AG08395 (cell line): Measurements from ENCODE around the gene FITM2.
"Not testable (repeated sequence)": the region's sequence is repeated elsewhere in the genome, so short reads cannot be mapped to it uniquely, and the experiment has no call there.

ENCODE experiments used
- DNase-seq: peaks from one replicate; pipeline ENCODE4 v3.0.0; 2012; ENCODE audit warnings: mixed read lengths, low spot score

FITM2 gene

DNA sequence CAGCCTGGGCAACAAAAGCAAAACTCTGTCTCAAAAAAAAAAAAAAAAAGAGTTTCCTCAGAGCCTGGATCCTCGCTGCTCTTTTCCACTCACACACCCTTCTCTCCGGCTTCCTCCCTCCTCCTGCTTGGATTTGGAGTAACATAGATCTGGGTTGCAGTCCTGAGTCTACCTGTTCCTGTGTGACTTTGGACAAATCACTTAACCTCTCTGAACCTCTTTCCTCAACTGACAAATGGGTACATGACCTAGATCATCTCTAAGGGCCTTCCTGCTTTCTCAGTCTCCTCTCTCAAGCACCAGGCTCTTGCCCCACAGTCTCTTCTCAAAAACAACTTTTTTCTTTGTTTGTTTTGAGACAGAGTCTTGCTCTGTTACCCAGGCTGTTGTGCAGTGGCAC, 20.2 kb upstream of the FITM2 start:
- no peak for DNase-seq

DNA sequence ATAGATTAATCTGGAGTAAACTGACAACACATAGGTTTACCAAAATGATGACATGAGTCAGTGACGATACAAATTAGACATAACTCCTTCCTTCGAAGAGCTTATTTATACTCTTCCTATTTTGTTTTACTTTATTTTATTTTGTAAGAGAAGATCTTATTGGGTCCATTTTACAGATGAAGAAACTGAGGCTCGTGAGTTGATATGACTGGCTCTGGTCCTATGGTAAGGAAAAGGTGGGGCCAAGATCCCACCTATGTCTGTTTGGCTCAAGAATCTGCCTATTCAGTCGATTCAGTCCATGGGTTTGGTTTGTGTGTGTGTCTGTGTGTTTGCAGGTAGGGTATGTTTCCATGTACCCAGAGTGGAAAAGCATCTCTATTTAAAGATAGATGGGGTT, 17.4 kb upstream of the FITM2 start:
- DNase-seq, result no peak

DNA sequence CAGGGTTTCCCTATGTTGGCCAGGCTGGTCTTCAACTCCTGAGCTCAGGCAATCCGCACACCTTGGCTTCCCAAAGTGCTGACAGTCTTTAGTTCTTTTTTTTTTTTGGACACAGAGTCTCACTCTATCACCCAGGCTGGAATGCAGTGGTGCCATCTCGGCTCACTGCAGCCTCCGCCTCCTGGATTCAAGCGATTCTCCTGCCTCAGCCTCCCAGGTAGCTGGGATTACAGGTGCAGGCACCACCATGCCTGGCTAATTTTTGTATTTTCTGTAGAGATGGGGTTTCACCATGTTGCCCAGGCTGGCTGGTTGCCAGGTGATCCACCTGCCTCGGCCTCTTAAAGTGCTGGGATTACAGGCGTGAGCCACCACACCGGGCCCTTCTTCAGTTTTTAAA, 16.7 kb upstream of the FITM2 start:
- not testable (repeated sequence) for DNase-seq

DNA sequence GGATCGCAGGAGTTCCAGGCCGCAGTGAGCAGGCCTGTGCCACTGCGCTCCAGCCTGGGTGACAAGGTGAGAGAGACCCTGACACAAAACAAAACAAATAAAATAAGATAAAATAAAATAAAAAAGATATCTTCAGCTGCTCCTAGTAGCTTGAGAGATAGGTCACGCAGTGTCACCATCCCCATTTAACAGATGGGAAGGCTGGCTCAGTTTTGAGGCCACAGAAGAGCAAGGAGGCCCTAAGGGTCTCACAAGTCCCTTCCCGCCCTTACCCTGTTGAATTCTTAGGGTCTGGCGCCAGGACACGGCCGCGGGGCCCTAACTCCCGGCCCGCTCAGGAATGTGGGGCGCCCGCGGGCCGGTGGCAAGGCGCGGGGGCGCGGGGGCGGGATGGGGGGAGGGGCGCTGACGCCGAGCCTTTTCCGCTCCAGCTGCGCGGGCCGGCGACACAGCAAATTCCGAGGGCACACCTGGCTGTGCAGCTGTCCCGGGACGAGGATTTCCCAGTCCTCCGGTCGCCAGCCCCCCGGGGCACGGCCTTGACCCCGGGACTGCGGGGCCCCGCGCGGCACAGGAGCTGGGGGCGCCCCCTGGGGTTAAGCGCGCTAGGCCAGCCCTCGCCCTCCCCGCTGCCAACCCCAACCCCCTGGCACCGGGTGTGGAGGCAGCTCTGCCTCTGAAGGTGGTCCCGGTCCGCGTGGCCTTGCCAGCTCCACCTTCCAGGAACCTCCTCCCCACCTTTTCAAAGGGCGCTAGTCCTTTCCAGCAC, 15.6 kb upstream of the FITM2 start:
- DNase-seq, result no peak

DNA sequence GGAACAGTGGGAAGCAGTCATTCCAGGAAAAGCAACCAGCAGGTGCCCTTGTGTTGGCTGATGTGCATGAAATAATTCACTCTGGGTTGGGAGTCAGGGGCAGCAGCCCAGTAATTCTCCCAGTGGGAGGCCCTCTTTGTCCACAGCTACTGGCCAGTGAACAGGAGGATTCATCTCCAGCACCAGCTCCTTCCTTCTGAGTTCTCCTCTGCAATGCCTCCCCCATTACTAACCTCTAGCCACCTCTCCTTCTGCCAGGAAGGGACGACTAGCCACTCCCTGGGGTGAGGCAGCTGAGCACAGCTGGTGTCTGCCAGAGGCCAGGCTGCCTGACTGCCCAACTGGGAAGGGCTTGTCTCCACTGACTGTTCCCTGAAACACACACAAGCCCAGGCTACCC, 13.3 kb upstream of the FITM2 start:
- no peak for DNase-seq

DNA sequence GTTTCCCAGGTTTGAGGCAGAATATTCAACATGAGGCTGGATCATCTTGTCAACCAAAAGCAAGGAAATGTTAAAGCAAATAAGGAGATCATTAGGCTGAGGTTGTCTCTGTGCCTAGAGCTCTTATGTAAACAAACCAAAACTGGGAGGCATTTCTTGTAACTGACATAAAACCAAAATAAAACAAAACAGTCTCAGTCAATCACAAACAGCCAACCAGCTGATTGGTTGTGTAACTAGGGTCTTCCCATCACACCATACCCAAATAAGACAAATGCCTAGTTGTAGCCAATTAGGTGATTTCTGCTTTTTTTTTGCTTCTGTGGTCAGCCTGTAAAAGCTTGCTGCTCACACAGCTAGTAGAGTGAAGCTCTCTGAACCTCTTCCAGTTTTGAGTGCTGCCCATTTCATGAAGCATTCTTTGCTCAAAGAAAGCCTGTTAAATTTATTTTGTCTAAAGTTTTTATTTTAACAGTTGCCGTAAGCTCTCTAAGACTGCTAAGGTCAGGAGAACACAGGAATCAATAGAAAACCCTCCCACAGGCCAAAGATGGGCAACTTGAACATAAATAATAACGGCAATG, 8.9 kb upstream of the FITM2 start:
- no peak for DNase-seq

DNA sequence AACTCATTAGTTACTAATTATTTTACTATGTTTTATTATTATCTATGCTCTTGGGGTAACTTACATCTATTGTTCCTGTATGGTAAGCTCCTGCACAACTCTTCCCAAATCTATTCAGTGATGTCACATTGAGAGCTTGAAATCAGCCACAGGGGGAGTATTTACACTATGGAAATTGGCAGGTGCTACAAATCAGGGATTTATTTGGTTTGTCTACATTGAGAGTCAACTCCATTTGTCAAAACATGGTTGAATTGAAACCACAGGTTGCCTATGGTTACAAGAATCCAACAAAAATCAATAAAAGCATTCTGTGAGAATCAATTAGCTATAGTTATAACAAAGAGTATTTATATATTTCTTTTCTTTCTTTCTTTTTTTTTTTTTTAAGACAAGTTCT, 3.9 kb upstream of the FITM2 start:
- no peak for DNase-seq

DNA sequence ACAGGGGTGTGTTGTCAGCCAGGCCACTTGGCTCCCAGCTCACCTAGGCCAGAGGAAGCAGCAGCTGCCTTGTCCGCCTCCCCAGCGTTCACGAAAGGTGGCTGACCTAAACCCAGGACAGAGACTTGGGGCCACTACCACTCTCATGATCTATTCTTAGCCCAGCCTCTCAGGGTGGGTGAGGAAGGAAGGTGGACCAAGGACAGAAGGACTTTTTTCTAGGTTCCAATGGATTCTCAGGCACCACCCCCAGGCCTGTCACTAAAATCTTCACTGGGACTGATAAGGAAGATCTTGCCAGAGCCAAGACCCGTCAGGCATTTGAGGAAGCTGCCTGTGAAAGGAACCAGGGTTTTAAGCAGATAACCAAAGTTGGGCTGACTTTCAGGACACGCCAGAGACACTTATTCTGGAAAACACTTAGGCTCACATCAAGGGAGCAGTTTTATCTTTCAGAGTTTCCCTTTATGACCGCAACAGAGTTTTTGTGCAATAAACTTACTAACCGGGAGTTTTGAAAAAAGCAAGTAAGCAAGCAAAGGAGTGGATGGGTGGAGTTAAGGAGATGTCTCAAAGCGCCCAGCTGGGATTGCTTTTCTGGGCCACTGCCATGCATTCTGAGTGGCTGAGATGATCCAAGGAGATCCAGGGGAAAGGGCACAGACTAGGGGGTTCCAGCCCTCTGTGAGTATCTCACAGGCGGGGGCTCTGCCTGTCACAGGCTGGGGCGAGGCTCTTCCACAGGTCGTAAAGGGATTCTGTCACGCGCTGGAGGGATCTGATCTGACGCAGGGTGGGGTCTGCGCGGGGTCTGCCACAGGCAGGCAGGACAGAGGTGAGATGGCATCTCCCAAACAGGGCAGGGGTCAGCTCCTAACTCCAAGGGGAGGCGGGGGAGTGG, 989 bp downstream of the FITM2 start:
- DNase-seq, result peak; percentile 74

DNA sequence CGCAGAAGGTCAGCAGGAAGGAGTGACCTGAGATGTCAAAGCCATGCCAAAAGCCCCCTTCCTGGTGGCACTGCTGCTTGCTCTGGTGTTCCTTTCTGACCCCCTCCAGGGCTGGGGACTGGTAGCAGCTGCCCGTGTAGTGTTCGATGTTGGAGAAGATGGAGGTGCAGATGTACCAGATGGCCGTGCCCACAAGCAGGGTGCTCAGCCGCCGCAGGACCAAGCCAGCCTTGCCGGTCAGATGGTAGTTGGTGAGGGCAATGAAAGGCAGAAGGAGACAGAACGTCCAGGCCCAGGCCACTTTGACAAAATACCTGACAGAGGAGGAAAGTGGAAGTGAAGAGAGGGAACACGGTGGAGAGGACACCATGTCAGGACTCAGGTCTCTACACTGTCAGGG, 4.1 kb downstream of the FITM2 start:
- no peak for DNase-seq

DNA sequence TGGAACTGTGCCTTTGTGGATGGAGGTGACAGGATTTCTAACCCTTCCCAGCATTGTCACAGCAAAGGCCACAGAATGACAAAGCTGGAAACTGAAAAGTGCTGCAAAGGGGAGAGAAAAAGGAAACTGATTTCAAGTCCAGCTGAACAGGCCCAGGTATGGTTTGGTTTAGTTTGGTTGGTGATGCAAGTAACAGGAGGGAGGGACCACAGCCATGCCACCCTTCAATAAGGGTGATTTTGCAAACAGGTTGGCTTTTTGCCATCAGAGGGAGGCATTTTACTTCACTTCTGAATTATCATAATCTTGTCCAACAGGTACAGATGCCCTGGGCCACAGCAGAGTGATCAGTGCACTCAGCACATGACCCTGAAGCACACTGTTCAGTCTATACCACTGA, 6.6 kb downstream of the FITM2 start:
- DNase-seq, result no peak

DNA sequence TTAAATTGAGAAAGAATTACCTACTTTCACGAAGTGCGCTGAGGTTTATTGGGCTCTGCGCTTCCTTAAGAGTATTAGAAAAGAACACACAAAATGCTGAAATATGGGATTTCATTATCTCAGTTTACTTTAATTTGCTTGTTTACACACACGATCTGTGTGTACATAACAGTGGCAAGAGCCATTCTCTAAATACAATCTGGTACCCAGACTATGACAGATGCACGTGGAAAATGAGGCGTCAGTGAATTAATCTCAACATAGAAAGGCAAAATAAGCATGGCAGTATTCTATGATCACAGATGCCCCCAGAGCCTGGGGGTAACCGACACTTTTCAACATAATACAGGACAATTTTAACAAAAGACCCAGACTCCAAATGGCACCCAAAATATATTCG, 8.3 kb downstream of the FITM2 start:
- no peak for DNase-seq

DNA sequence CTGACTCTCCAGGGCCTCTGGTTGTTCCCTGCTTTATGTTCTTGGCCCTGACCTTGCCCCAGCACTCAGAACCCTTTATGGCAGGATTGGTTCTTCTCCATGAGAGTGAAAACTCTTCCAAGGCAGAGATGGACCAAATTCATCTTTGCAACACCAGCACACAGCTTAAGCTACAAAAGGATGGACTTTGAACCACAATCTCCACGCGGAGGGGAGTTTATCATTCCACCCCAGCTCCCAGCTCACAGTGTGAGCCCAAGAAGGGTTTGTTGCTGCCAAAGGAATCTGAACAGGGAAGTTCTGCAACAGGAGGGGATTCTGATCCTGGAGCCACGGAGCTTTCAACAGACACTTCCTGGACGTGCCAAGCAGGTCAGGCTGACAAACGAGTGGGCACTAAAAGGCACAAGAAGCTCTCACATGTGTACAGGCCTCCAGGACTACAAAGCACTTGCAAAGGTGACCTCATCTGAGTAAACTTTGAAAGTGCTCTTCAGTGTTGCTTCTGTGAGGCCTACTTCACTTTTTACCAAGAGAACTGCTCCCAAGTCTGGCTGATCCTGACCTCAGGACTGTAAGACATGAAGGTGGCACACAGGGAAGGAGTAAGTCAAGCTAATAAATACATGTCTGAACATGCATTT, 8.9 kb downstream of the FITM2 start:
- no peak for DNase-seq

DNA sequence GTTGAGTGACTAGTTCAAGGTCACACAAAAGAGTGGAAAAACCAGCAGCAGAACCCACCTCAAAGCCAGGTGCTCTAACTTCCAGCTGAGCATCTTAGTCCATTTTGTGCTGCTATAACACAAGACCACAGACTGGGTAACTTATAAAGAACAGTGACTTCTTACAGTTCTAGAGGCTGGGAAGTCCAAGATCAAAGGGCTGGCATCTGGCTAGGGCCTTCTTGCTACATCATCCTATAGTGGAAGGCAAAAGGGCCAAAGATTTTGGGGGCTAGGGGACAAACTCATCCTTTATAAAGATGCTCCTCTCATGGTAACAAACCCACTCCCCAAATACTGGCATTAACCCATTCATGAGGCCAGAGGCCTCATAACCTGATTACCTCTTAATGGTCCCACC, 9.7 kb downstream of the FITM2 start:
- DNase-seq, result no peak

DNA sequence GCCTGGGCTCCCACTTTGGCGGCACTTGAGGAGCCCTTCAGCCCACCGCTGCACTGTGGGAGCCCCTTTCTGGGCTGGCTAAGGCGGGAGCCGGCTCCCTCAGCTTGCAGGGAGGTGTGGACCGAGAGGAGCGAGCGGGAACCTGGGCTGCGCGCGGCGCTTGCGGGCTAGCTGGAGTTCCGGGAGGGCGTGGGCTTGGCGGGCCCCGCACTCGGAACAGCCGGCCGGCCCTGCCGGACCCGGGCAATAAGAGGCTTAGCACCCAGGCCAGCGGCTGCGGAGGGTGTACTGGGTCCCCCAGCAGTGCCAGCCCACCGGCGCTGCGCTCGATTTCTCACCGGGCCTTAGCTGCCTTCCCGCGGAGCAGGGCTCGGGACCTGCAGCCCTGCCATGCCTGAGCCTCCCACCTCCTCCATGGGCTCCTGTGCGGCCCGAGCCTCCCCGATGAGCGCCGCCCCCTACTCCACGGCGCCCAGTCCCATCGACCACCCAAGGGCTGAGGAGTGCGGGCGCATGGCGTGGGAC, 11.9 kb downstream of the FITM2 start:
- DNase-seq, result not testable (repeated sequence)

DNA sequence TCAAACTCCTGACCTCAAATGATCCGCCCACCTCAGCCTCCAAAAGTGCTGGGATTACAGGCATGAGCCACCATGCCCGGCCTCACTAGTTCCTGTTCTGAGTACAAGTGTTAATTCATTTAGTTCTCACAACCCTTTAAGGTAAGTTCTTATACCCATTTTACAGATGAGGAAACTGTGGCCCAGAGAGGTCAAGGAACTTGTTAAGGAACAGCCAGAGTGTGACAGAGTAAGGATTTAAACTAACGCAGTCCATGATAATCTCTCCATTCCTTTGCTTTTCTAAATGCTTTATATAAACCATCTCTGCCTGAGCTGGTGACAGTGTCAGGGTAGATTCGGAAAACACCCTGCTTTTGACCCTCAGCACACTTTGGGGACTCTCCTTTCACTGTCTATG, 13.3 kb downstream of the FITM2 start:
- no peak for DNase-seq

DNA sequence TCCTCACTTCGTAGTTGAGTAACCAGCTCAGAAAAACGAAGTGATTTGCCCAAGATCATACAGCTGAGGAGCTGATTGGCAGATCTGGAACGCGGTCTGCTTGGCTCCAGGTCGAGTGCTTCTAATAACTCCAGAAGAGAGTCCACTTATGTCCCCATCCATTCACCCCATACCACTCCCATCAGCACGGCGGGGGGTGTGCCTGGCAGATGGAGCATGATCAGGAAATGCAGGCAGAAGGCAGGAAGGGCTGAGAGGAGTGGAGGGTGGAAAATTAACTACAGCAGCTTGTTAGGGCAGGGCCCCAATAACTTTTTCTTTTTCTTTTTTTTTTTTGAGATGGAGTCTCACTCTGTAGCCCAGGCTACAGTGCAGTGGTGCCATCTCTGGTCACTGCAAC, 15.0 kb downstream of the FITM2 start:
- no peak for DNase-seq

DNA sequence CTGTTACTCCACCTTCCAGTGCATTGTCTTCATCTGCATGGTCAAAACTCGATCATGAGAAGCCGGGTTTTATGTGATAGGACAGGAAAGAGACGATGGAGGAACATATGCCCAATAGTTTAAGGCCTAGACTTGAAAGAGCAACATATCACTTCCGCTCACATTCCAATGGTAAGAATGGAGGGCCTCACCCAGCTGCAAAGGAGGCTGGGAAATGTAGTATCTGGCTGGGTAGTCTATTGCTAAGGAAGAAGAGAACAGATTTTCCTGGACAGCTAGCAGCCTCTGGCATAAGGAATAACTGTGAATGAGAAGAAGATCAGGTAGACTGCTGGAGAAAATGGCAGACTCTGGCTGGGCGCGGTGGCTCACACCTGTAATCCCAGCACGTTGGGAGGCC, 19.2 kb downstream of the FITM2 start:
- DNase-seq, result no peak

DNA sequence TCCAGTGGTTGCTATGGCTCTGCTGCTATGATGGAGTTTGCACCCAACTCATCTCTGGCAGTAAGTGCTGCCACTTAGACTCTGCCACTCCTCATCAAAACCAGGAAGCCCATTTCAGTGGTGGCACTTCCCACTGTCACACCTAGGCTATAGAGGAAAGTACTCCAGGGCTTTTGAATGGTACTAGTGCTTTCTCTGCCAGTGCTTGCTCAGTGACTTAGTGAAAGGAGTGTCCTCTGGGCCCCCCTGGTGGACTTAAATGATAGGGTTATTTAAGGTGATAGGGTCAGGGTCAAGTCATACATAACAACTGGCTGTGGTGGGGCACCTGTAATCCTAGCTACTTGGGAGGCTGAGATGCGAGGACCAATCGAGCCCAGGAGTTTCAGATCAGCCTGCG, 22.8 kb downstream of the FITM2 start:
- no peak for DNase-seq

DNA sequence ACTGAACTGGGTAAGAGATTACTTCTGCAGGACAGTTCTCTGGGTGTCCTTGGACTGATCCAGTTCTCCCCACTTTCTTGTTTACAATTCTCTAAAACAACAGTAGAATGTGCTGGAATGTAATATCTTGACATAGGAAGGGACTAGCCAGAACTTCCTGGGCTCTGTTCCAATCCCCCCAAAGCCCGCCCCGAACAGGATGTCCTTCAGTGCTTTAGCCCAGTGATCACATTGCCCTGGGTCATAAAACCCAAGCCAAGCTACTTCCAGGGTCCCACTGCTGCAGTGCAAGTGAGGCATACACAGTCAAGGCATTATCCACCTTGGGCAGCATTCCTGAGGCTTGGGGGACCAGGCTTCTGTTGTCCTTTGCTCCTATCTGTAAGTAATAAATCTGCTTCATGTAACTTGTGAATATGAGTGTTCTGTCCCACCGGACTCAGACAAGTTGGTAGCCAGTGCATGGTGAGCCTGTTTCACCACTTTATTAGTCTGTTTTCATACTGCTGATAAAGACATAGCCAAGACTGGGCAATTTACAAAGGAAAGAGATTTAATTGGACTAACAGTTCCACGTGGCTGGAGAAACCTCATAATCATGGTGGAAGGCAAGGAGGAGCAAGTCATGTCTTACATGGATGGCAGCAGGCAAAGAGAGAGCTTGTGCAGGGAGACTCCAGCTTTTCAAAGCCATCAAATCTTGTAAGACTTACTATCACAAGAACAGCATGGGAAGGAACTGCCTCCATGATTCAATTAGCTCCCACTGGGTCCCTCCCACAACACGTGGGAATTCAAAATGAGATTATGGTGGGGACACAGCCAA, 23.5 kb downstream of the FITM2 start:
- DNase-seq, result no peak

DNA sequence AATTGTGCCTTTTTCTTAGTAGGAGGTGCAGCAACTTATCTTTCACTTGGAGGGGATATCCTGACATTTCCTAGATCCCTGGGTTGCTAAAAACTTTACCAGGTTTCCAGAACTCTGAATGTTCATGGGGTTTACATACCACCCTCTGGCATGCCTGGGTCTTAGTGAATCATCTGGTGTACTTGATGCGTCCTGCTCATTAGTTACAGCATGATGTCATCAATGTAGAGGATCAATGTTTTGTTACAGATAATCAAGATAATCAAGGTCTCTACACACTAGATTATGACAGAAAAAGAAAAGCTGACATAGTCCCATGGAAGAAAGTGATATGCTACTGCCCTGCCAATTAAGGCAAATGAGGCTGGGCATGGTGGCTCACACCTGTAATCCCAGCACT, 27.0 kb downstream of the FITM2 start:
- DNase-seq, result no peak

DNA sequence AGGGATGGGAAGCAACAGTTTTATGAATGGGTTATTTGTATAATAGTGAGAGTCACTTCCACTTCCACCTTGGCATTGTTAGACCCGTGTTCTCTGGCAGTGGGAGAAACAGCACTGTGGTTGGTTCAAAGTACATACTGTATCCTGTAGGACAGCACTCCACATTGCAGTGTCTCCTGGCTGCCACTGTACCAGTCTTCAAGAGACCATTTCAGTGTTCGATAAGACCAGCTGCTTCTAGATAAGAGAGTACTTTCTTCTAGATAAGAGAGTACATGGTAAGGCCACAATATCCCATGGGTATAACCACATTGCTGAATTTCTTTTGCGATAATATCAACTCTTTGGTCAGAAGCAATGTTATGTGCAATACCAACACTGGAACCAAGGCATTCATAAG, 28.8 kb downstream of the FITM2 start:
- DNase-seq, result no peak
